DOHH2 (cell line): ENCODE measurements around the gene CNN1.

Experiments used
- EZH2phosphoT487 ChIP-seq: fragments of 200-600 bp; sonication (generic); IDR thresholded peaks from 2 replicates; pipeline ENCODE4 v1.6.1; 2017; ENCODE audit warnings: borderline replicate concordance, mild to moderate bottlenecking, antibody characterized with exemption, low read length, moderate library complexity, mixed read lengths
- TF ChIP-seq, protein P1 (sequence below): fragments of 200-600 bp; sonication (generic); IDR thresholded peaks from one replicate; pipeline ENCODE4 v1.5.1; 2014; ENCODE audit warnings: antibody characterized with exemption, mild to moderate bottlenecking, low read depth, low read length; ENCODE audit not compliant: poor library complexity, severe bottlenecking

GRCh38 chr19:11495481-11495880 is 43.2 kb upstream of the CNN1 start:
- TF ChIP-seq, protein P1, sequence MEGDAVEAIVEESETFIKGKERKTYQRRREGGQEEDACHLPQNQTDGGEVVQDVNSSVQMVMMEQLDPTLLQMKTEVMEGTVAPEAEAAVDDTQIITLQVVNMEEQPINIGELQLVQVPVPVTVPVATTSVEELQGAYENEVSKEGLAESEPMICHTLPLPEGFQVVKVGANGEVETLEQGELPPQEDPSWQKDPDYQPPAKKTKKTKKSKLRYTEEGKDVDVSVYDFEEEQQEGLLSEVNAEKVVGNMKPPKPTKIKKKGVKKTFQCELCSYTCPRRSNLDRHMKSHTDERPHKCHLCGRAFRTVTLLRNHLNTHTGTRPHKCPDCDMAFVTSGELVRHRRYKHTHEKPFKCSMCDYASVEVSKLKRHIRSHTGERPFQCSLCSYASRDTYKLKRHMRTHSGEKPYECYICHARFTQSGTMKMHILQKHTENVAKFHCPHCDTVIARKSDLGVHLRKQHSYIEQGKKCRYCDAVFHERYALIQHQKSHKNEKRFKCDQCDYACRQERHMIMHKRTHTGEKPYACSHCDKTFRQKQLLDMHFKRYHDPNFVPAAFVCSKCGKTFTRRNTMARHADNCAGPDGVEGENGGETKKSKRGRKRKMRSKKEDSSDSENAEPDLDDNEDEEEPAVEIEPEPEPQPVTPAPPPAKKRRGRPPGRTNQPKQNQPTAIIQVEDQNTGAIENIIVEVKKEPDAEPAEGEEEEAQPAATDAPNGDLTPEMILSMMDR = no peak
- TF ChIP-seq EZH2phosphoT487 = no peak
